H9 (cell line): ENCODE measurements around the gene TMEM116. TPM values are rescaled to one million over a fixed set of nuclear protein-coding genes. Genes with fewer than 3 reads are reported as not detected.

Experiments
- DNase-seq: peaks from one replicate; pipeline ENCODE4 v3.0.0-alpha.2; 2017
- H2AFZ ChIP-seq: one replicate; pipeline ENCODE4 v1.6.1; 2013; ENCODE audit warnings: mild to moderate bottlenecking, low read length, control low read depth, moderate library complexity
- H2AK5ac ChIP-seq: 2 replicates; pipeline ENCODE4 v1.6.1; 2013; ENCODE audit warnings: low read length, control low read depth, mixed read lengths; ENCODE audit not compliant: insufficient read length
- H2BK120ac ChIP-seq: one replicate; pipeline ENCODE4 v1.6.1; 2013; ENCODE audit warnings: low read depth, mild to moderate bottlenecking, low read length, control low read depth, inconsistent platforms; ENCODE audit not compliant: poor library complexity, severe bottlenecking
- H2BK12ac ChIP-seq: 2 replicates; pipeline ENCODE4 v1.6.1; 2013; ENCODE audit warnings: low read length, control low read depth, mixed read lengths, low read depth; ENCODE audit not compliant: insufficient read length
- H2BK15ac ChIP-seq: 2 replicates; pipeline ENCODE4 v1.6.1; 2013; ENCODE audit warnings: low read depth, low read length, control low read depth
- H2BK20ac ChIP-seq: one replicate; pipeline ENCODE4 v1.6.1; 2013; ENCODE audit warnings: low read depth, mild to moderate bottlenecking, low read length, control low read depth, inconsistent platforms; ENCODE audit not compliant: poor library complexity, severe bottlenecking
- H2BK5ac ChIP-seq: 2 replicates; pipeline ENCODE4 v1.6.1; 2013; ENCODE audit warnings: low read length, control low read depth, mixed read lengths; ENCODE audit not compliant: insufficient read length
- H3K14ac ChIP-seq: 2 replicates; pipeline ENCODE4 v1.6.1; 2013; ENCODE audit warnings: low read length, control low read depth; ENCODE audit not compliant: insufficient read depth
- H3K18ac ChIP-seq: 2 replicates; pipeline ENCODE4 v1.6.1; 2013; ENCODE audit warnings: low read depth, mild to moderate bottlenecking, mixed read lengths, low read length, control low read depth; ENCODE audit not compliant: insufficient read length
- H3K23ac ChIP-seq: 2 replicates; pipeline ENCODE4 v1.6.1; 2013; ENCODE audit warnings: low read length, control low read depth, mixed read lengths, low read depth; ENCODE audit not compliant: insufficient read length
- H3K23me2 ChIP-seq: 2 replicates; pipeline ENCODE4 v1.6.1; 2013; ENCODE audit warnings: low read depth, mild to moderate bottlenecking, mixed read lengths, low read length, control low read depth; ENCODE audit not compliant: insufficient read length, poor library complexity, severe bottlenecking
- H3K27ac ChIP-seq: 2 replicates; pipeline ENCODE4 v1.5.1; 2013; ENCODE audit warnings: low read length, control low read depth, mixed read lengths, low read depth; ENCODE audit not compliant: insufficient read length
- H3K27me3 ChIP-seq: 2 replicates; pipeline ENCODE4 v1.6.1; 2013; ENCODE audit warnings: low read length, control low read depth, inconsistent platforms; ENCODE audit not compliant: insufficient read depth
- H3K4ac ChIP-seq: 2 replicates; pipeline ENCODE4 v1.6.1; 2013; ENCODE audit warnings: low read depth, mild to moderate bottlenecking, control low read depth, inconsistent platforms, low read length, moderate library complexity
- H3K4me1 ChIP-seq: 2 replicates; pipeline ENCODE4 v1.6.1; 2013; ENCODE audit warnings: low read length, control low read depth, inconsistent platforms; ENCODE audit not compliant: insufficient read depth
- H3K4me2 ChIP-seq: 2 replicates; pipeline ENCODE4 v1.6.1; 2013; ENCODE audit warnings: low read length, control low read depth, mixed read lengths; ENCODE audit not compliant: insufficient read length, insufficient read depth
- H3K56ac ChIP-seq: 2 replicates; pipeline ENCODE4 v1.6.1; 2013; ENCODE audit warnings: low read depth, mild to moderate bottlenecking, mixed read lengths, low read length, control low read depth; ENCODE audit not compliant: insufficient read length
- H3K79me1 ChIP-seq: 2 replicates; pipeline ENCODE4 v1.6.1; 2013; ENCODE audit warnings: low read depth, mild to moderate bottlenecking, moderate library complexity, low read length, control low read depth, inconsistent platforms; ENCODE audit not compliant: insufficient read depth, poor library complexity, severe bottlenecking
- H3K79me2 ChIP-seq: 2 replicates; pipeline ENCODE4 v1.6.1; 2013; ENCODE audit warnings: low read length, control low read depth, inconsistent platforms; ENCODE audit not compliant: insufficient read depth
- H3K9ac ChIP-seq: 2 replicates; pipeline ENCODE4 v1.6.1; 2013; ENCODE audit warnings: low read length, control low read depth, mixed read lengths; ENCODE audit not compliant: insufficient read length; ENCODE audit errors: extremely low read depth
- H3K9me3 ChIP-seq: one replicate; pipeline ENCODE4 v1.6.1; 2013; ENCODE audit warnings: low read depth, low read length, inconsistent platforms; ENCODE audit not compliant: control insufficient read depth
- H3T11ph ChIP-seq: one replicate; pipeline ENCODE4 v1.6.1; 2013; ENCODE audit warnings: mild to moderate bottlenecking, low read length, control low read depth, inconsistent platforms
- H4K20me1 ChIP-seq: one replicate; pipeline ENCODE4 v1.6.1; 2013; ENCODE audit not compliant: control insufficient read depth, insufficient read length, insufficient read depth
- H4K5ac ChIP-seq: 2 replicates; pipeline ENCODE4 v1.6.1; 2013; ENCODE audit warnings: low read depth, mild to moderate bottlenecking, mixed read lengths, low read length, control low read depth; ENCODE audit not compliant: insufficient read length
- H4K8ac ChIP-seq: replicated peaks from 2 replicates; pipeline ENCODE4 v1.6.1; 2013; ENCODE audit warnings: low read length, control low read depth, mixed read lengths, low read depth; ENCODE audit not compliant: insufficient read length
- H4K91ac ChIP-seq: 2 replicates; pipeline ENCODE4 v1.6.1; 2013; ENCODE audit warnings: low read depth, mild to moderate bottlenecking, moderate library complexity, mixed read lengths, low read length, control low read depth; ENCODE audit not compliant: insufficient read length
- H3K27ac Mint-ChIP-seq, 3 experiments: 2 replicates in 2 of 3; 3 replicates in 1 of 3; pipeline ENCODE4 v1.8.0; 2020 to 2021; ENCODE audit warnings: mixed read lengths in 3 of 3, mild to moderate bottlenecking in 1 of 3, moderate library complexity in 1 of 3
- H3K27me3 Mint-ChIP-seq: 2 replicates; pipeline ENCODE4 v1.8.0; 2021; ENCODE audit warnings: low read depth, mild to moderate bottlenecking, moderate library complexity, mixed read lengths
- H3K36me3 Mint-ChIP-seq, 3 experiments: 2 replicates in 2 of 3; 3 replicates in 1 of 3; pipeline ENCODE4 v1.8.0; 2020 to 2021; ENCODE audit warnings: low read depth in 3 of 3, mixed read lengths in 3 of 3; ENCODE audit not compliant: insufficient read depth in 1 of 3
- H3K4me1 Mint-ChIP-seq, 2 experiments: 2 replicates each; pipeline ENCODE4 v1.8.0; 2020; ENCODE audit warnings: mixed read lengths in 2 of 2
- H3K4me3 Mint-ChIP-seq, 2 experiments: 2 replicates in 1 of 2; 3 replicates in 1 of 2; pipeline ENCODE4 v1.8.0; 2020 to 2021; ENCODE audit warnings: mild to moderate bottlenecking in 2 of 2, mixed read lengths in 2 of 2, moderate library complexity in 1 of 2
- H3K9me3 Mint-ChIP-seq, 2 experiments: 2 replicates in 1 of 2; 3 replicates in 1 of 2; pipeline ENCODE4 v1.8.0; 2020; ENCODE audit warnings: mild to moderate bottlenecking in 2 of 2, mixed read lengths in 2 of 2, moderate library complexity in 1 of 2
- WGBS: extraction: QIAGEN DNeasy Blood & Tissue Kit; methylation state at CpG from one replicate; pipeline ENCODE4 v1.1.7; 2013; ENCODE audit warnings: missing lambda C conversion rate, low lambda C conversion rate, mixed read lengths; ENCODE audit not compliant: insufficient read length; ENCODE audit errors: extremely low coverage; 5-methylcytosine and 5-hydroxymethylcytosine counted together
- total RNA-seq: library from RNA; stranded (reverse); gene quantifications from 2 replicates; pipeline ENCODE4 v1.2.1, GENCODE V29; 2021
- TF ChIP-seq, protein P1 (sequence below): fragments of 200-600 bp; sonication (generic); conservative IDR thresholded peaks from 3 replicates; pipeline ENCODE4 v1.8.0; 2021; ENCODE audit warnings: antibody characterized with exemption, mild to moderate bottlenecking

TMEM116 gene
- total RNA-seq, 1 experiment from 2014 or later, result 10.8 TPM

DNA sequence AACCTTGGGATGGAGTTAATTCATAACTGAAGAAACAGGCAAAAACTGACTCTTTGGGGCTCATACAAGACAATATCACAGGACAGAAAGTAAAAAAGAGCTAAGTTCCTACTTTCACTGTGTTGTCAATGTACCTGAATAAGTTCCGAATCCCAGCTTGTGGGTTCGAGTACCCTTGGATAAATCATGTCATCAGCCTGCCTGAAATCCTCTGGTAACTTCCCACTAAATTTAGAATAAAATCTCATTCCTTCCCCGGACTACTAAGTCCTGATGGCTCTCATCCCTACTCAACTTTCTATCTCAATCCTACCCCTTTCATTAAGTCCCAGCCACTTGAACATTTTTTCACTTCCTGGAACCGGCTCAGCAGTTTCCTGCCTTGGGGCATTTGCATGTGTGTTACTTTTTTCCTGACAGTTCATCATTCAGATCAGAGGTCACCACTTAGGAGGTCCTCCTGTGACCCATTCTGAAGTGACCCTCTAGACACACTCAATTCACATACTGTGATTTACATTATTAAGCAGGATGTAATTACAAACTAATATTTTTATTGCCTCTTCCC lies 12.9 kb upstream of the TMEM116 start:
- Mint-ChIP-seq H3K9me3 (no peaks in the 10 kb centered on the region), H3K4me3 (no peak overlapping the region), H3K27me3 (no peaks in the 10 kb centered on the region; the same call in 1 of the 2 replicates), H3K4me1 (peaks cover 9 to 11% of the 10 kb centered on the region in 2 experiments), H3K36me3 (peaks cover 16 to 55% (median 39%) of the 10 kb centered on the region in 3 experiments; a peak in 6 of 7 replicates), H3K27ac (peak overlapping the region in 2 of 3 experiments; percentile 42 to 95; a peak in 5 of 7 replicates)
- H4K91ac ChIP-seq, result no peak overlapping the region
- H3K9ac ChIP-seq, result no peak overlapping the region
- H2BK5ac ChIP-seq, result no peak overlapping the region
- H3K79me1 ChIP-seq, result no peaks in the 10 kb centered on the region
- no peaks in the 10 kb centered on the region for H3K9me3 ChIP-seq
- no peak overlapping the region for H3K14ac ChIP-seq
- TF ChIP-seq, protein P1, sequence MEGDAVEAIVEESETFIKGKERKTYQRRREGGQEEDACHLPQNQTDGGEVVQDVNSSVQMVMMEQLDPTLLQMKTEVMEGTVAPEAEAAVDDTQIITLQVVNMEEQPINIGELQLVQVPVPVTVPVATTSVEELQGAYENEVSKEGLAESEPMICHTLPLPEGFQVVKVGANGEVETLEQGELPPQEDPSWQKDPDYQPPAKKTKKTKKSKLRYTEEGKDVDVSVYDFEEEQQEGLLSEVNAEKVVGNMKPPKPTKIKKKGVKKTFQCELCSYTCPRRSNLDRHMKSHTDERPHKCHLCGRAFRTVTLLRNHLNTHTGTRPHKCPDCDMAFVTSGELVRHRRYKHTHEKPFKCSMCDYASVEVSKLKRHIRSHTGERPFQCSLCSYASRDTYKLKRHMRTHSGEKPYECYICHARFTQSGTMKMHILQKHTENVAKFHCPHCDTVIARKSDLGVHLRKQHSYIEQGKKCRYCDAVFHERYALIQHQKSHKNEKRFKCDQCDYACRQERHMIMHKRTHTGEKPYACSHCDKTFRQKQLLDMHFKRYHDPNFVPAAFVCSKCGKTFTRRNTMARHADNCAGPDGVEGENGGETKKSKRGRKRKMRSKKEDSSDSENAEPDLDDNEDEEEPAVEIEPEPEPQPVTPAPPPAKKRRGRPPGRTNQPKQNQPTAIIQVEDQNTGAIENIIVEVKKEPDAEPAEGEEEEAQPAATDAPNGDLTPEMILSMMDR, result no peak
- no peak for DNase-seq
- H3K27ac ChIP-seq, result no peak overlapping the region
- H2BK12ac ChIP-seq, result no peak overlapping the region
- H3K4ac ChIP-seq, result no peak overlapping the region
- no peaks in the 10 kb centered on the region for H3K79me2 ChIP-seq
- no peak overlapping the region for H3K56ac ChIP-seq
- H4K5ac ChIP-seq, result no peak overlapping the region
- H2BK120ac ChIP-seq, result no peak overlapping the region
- H2AK5ac ChIP-seq, result no peak overlapping the region
- no peak overlapping the region for H2BK15ac ChIP-seq
- H3K18ac ChIP-seq, result no peak overlapping the region
- no peak overlapping the region for H3K23ac ChIP-seq
- H3K27me3 ChIP-seq, result no peaks in the 10 kb centered on the region
- H2AFZ ChIP-seq, result no peak overlapping the region
- H4K8ac ChIP-seq, result no peak overlapping the region
- no peaks in the 10 kb centered on the region for H4K20me1 ChIP-seq
- no peak overlapping the region for H3K4me2 ChIP-seq
- no peak overlapping the region for H2BK20ac ChIP-seq
- H3K4me1 ChIP-seq, result no peaks in the 10 kb centered on the region
- no peaks in the 10 kb centered on the region for H3K23me2 ChIP-seq
- WGBS, result no CpG with 5 or more reads among the region's 4 CpGs
- H3T11ph ChIP-seq, result no peak overlapping the region
